Stimulated activated CD4-positive, alpha-beta T cell treated with anti-CD3 and anti-CD28 coated beads, Interleukin-1b, Interleukin-23, amount 100 ng/mL, for 24 hours (primary cell): Measurements from ENCODE around the gene B4GALT3.
A peak's percentile ranks its signal among the peaks of the same experiment; 100 is the strongest.

ENCODE experiments used
- DNase-seq, 4 experiments: peaks; one replicate each; pipeline ENCODE4 v3.0.0-alpha.2; 2020; ENCODE audit warnings: low read depth in 4 of 4, low spot score in 1 of 4

The B4GALT3 gene

GRCh38 chr1:161164901-161165610, 12.3 kb downstream of the B4GALT3 start:
- DNase-seq = no peak

GRCh38 chr1:161163793-161164192, 13.5 kb downstream of the B4GALT3 start:
- DNase-seq = no peak

GRCh38 chr1:161162806-161163205, 14.5 kb downstream of the B4GALT3 start:
- DNase-seq = no peak

GRCh38 chr1:161162052-161162451, 15.3 kb downstream of the B4GALT3 start:
- no peak for DNase-seq

GRCh38 chr1:161161652-161162051, 15.7 kb downstream of the B4GALT3 start:
- DNase-seq = no peak

- DNase-seq = no peak
Measured at GRCh38 chr1:161160671-161161145, 16.6 kb downstream of the B4GALT3 start.

- no peak for DNase-seq
Measured at GRCh38 chr1:161159913-161160243, 17.4 kb downstream of the B4GALT3 start.

GRCh38 chr1:161159087-161159912, 18.0 kb downstream of the B4GALT3 start, which contains the start of gene USP21:
Gene USP21 (plus strand): TSS chr1:161159500. CDS start chr1:161160641, 1,141 bp downstream.
- peak; percentile 79 to 89 (median 84) for DNase-seq

- DNase-seq = no peak
Measured at GRCh38 chr1:161158316-161159010, 18.8 kb downstream of the B4GALT3 start.

- DNase-seq = no peak
Measured at GRCh38 chr1:161157867-161158266, 19.4 kb downstream of the B4GALT3 start.

GRCh38 chr1:161153682-161154337, 23.5 kb downstream of the B4GALT3 start, which contains the start of gene UFC1:
Gene UFC1 (plus strand): TSS chr1:161153978. CDS start chr1:161153998, 20 bp downstream.
- peak in 3 of 4 experiments; percentile 54 to 62 (median 62) for DNase-seq

GRCh38 chr1:161153176-161153575, 24.1 kb downstream of the B4GALT3 start:
- DNase-seq = no peak

GRCh38 chr1:161145832-161146231, 31.5 kb downstream of the B4GALT3 start:
- DNase-seq = no peak

GRCh38 chr1:161140755-161141400, 36.4 kb downstream of the B4GALT3 start:
- DNase-seq = no peak

GRCh38 chr1:161139766-161140165, 37.5 kb downstream of the B4GALT3 start:
- no peak for DNase-seq

- no peak for DNase-seq
Measured at GRCh38 chr1:161138431-161138830, 38.9 kb downstream of the B4GALT3 start.

GRCh38 chr1:161137881-161138280, 39.4 kb downstream of the B4GALT3 start:
- DNase-seq = no peak

GRCh38 chr1:161133220-161133740, 44.0 kb downstream of the B4GALT3 start:
- no peak for DNase-seq

GRCh38 chr1:161132410-161133219, 44.7 kb downstream of the B4GALT3 start, which contains the start of gene DEDD:
Gene DEDD (minus strand): TSS chr1:161132667. CDS start chr1:161124462, 8,205 bp downstream.
- DNase-seq = peak; percentile 72 to 89 (median 78)
